Gastrocnemius medialis (tissue), 4 donors: ENCODE measurements around the gene WDR70.
"Not testable (repeated sequence)": the region's sequence is repeated elsewhere in the genome, so short reads cannot be mapped to it uniquely, and the experiment has no call there.

Experiments
- CTCF ChIP-seq, 5 experiments: fragments of 450-650 bp in 3 of 5; fragments of 200-600 bp in 2 of 5; sonication (generic) in 2 of 5; IDR thresholded peaks in 4 of 5; conservative IDR thresholded peaks in 1 of 5; 1 replicate in 4 of 5; 2 replicates in 1 of 5; pipeline ENCODE4 v1.5.1; 2016 to 2019; ENCODE audit warnings: antibody characterized with exemption in 5 of 5, mild to moderate bottlenecking in 3 of 5, moderate library complexity in 3 of 5
- POLR2A ChIP-seq, 2 donors: fragments of 450-650 bp; IDR thresholded peaks; one replicate each; pipeline ENCODE4 v1.6.1; 2017; ENCODE audit warnings: antibody characterized with exemption in 2 of 2, mild to moderate bottlenecking in 2 of 2, moderate library complexity in 2 of 2

GRCh38 chr5:37674361-37674760 lies 295.2 kb downstream of the WDR70 start:
- TF ChIP-seq CTCF (IDR thresholded peaks at IDR 0.05 in 4 of 5, conservative IDR thresholded peaks at IDR 0.05 in 1 of 5); POLR2A (IDR thresholded peaks at IDR 0.05): not testable (repeated sequence)
